Endothelial cell (in vitro differentiated cells): ENCODE measurements around the gene MPPE1. TPM values are rescaled to one million over a fixed set of nuclear protein-coding genes. Genes with fewer than 3 reads are reported as not detected.

ENCODE experiments used
- DNase-seq: peaks from one replicate; pipeline ENCODE4 v3.0.0; 2021; ENCODE audit warnings: low spot score
- H3K27ac Mint-ChIP-seq: one replicate; pipeline ENCODE4 v1.8.0; 2021; ENCODE audit warnings: mixed read lengths, inconsistent platforms; ENCODE audit not compliant: unreplicated experiment
- H3K27me3 Mint-ChIP-seq: one replicate; pipeline ENCODE4 v1.8.0; 2021; ENCODE audit warnings: mild to moderate bottlenecking, moderate library complexity, mixed read lengths, inconsistent platforms; ENCODE audit not compliant: unreplicated experiment
- H3K36me3 Mint-ChIP-seq: one replicate; pipeline ENCODE4 v1.8.0; 2021; ENCODE audit warnings: mild to moderate bottlenecking, low read depth, mixed read lengths, inconsistent platforms; ENCODE audit not compliant: unreplicated experiment
- H3K4me1 Mint-ChIP-seq: one replicate; pipeline ENCODE4 v1.8.0; 2021; ENCODE audit warnings: mild to moderate bottlenecking, mixed read lengths, inconsistent platforms; ENCODE audit not compliant: unreplicated experiment
- H3K4me3 Mint-ChIP-seq: one replicate; pipeline ENCODE4 v1.8.0; 2021; ENCODE audit warnings: mild to moderate bottlenecking, mixed read lengths, inconsistent platforms; ENCODE audit not compliant: unreplicated experiment
- H3K9me3 Mint-ChIP-seq: one replicate; pipeline ENCODE4 v1.8.0; 2021; ENCODE audit warnings: mixed read lengths, inconsistent platforms; ENCODE audit not compliant: unreplicated experiment
- CTCF ChIP-seq: fragments of 200-600 bp; sonication (generic); IDR thresholded peaks from one replicate; pipeline ENCODE4 v1.5.0; 2021; ENCODE audit warnings: antibody characterized with exemption; ENCODE audit not compliant: unreplicated experiment
- total RNA-seq: library from RNA; stranded (reverse); fragmentation: NEBNext Ultra II Directional; extraction: Animal tissue kit (Norgen Biotek cat#: 25700); gene quantifications from one replicate; pipeline ENCODE4 v1.2.1, GENCODE V29; 2021; ENCODE audit not compliant: unreplicated experiment

The MPPE1 gene
- total RNA-seq, 1 donor from 2014 or later: 32.8 TPM

- Mint-ChIP-seq H3K9me3 (no peaks in the 10 kb centered on the region), H3K27me3 (peaks cover 1% of the 10 kb centered on the region), H3K4me1 (no peaks in the 10 kb centered on the region)
These were observed 32.8 kb upstream of the MPPE1 start for GRCh38 chr18:11940956-11941355.

GRCh38 chr18:11937874-11938478 is 29.9 kb upstream of the MPPE1 start:
- H3K36me3 Mint-ChIP-seq: no peaks in the 10 kb centered on the region
- H3K27me3 Mint-ChIP-seq: no peaks in the 10 kb centered on the region
- H3K9me3 Mint-ChIP-seq: no peaks in the 10 kb centered on the region
- H3K4me1 Mint-ChIP-seq: no peaks in the 10 kb centered on the region
- H3K4me3 Mint-ChIP-seq: no peak overlapping the region
- peak; percentile 79 for TF ChIP-seq CTCF
- DNase-seq: peak; percentile 79
- H3K27ac Mint-ChIP-seq: no peak overlapping the region

More at GRCh38 chr18:11940956-11941355, 32.8 kb upstream of the MPPE1 start:
- Mint-ChIP-seq H3K36me3 (peaks cover 4% of the 10 kb centered on the region), H3K4me3 (no peak overlapping the region), H3K27ac (no peak overlapping the region)
- no peak for TF ChIP-seq CTCF
- no peak for DNase-seq

DNA sequence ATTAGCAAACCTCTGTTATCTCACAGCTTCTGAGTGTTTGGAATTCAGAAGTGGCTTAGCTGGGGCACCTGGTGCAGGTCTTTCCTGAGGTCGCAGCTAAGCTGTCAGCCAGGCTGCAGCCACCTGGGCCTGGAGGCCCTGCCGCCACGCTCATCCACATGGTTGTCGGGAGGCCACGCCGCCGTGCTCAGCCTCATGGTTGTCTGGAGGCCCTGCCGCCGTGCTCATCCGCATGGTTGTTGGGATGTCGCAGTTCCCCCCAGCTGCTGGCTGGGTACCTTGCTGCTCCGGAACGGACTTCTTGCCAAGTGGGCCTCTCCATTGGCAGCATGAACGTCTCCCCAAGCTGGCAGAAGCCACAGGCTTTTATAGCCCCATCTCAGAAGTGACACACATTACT is 24.3 kb upstream of the MPPE1 start:
- peaks cover 2% of the 10 kb centered on the region for H3K27me3 Mint-ChIP-seq
- H3K36me3 Mint-ChIP-seq: no peaks in the 10 kb centered on the region
- no peaks in the 10 kb centered on the region for H3K4me1 Mint-ChIP-seq
- H3K27ac Mint-ChIP-seq: no peak overlapping the region
- no peak for DNase-seq
- no peak overlapping the region for H3K4me3 Mint-ChIP-seq
- TF ChIP-seq CTCF: no peak
- no peaks in the 10 kb centered on the region for H3K9me3 Mint-ChIP-seq

- peaks cover 2% of the 10 kb centered on the region for H3K27me3 Mint-ChIP-seq
- H3K9me3 Mint-ChIP-seq: no peaks in the 10 kb centered on the region
- no peaks in the 10 kb centered on the region for H3K36me3 Mint-ChIP-seq
- DNase-seq: no peak
- TF ChIP-seq CTCF: no peak
- H3K4me1 Mint-ChIP-seq: no peaks in the 10 kb centered on the region
- H3K4me3 Mint-ChIP-seq: no peak overlapping the region
- no peak overlapping the region for H3K27ac Mint-ChIP-seq
These were observed 19.4 kb upstream of the MPPE1 start for GRCh38 chr18:11927497-11927896.

DNA sequence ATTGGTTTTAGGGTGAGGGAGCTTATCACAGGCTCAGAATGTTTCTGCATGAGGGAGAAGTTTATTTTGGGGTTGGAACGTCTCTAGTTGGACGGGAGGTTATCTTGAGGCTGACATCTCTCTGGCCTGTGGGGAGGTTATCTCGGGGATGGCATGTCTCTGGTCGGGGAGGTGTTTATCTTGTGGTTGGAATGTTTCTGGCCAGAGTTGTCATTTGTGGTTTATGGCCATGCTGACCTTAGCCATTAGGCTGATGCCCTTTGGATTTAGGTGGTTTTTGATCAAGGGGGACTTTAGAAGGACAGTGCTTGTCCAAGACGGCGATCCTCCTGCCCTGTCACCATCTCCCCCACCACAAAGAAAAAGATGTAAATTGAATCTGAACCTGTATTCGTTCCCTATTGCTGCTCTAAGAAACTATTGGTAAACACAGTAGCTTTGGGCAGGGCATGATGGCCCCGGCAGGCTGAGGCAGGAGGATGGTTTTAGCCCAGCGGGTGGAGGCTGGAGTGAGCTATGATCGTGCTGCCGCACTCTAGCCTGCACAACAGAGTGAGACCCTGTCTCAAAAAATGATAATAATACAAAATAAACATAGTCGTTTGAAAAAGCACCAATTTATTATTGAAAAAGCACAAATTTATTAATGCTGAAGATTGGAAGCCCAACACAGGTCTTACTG is 17.8 kb upstream of the MPPE1 start:
- H3K4me3 Mint-ChIP-seq: no peak overlapping the region
- no peaks in the 10 kb centered on the region for H3K9me3 Mint-ChIP-seq
- no peak for DNase-seq
- no peaks in the 10 kb centered on the region for H3K36me3 Mint-ChIP-seq
- TF ChIP-seq CTCF: no peak
- H3K4me1 Mint-ChIP-seq: no peaks in the 10 kb centered on the region
- peaks cover 2% of the 10 kb centered on the region for H3K27me3 Mint-ChIP-seq
- H3K27ac Mint-ChIP-seq: no peak overlapping the region
